Measurements from ENCODE around the gene ZSCAN23. TPM values are rescaled to one million over a fixed set of nuclear protein-coding genes. Genes with fewer than 3 reads are reported as not detected.

Gene ZSCAN23
- 2.0 and 2.1 TPM in 2 replicates for polyA plus RNA-seq (2012; rRNA removed)
- 1.5 and 1.6 TPM in 2 replicates for polyA plus RNA-seq (2012; cell fraction: cytosol; rRNA removed)
- polyA plus RNA-seq (2012; cell fraction: nucleus; rRNA removed): 2.8 and 4.1 TPM in 2 replicates

GRCh38 chr6:28443112-28443773 lies at the start of gene ZSCAN23:
Gene ZSCAN23 (minus strand): TSS chr6:28443491. CDS start chr6:28436266, 7,225 bp downstream.
- 0 out of 2 replicates have a peak, but pooled peaks have one; percentile 9 for TF ChIP-seq TCF12 (IDR thresholded peaks at IDR 0.05)
- peak; percentile 23; the same call in 1 of the 2 replicates for TF ChIP-seq FOSL2 (IDR thresholded peaks at IDR 0.05; ENCODE audit: borderline replicate concordance, low read depth)
- peak; percentile 56; the same call in 1 of the 2 replicates for TF ChIP-seq PBX3 (IDR thresholded peaks at IDR 0.05)
- TF ChIP-seq NRF1 (IDR thresholded peaks at IDR 0.05; ENCODE audit: low read depth, low read length): no peak
- no peak for TF ChIP-seq FOXM1 (IDR thresholded peaks at IDR 0.05; ENCODE audit: low read depth)
- peak; percentile 65 for TF ChIP-seq CHD2 (IDR thresholded peaks at IDR 0.05; ENCODE audit: low read length, partially characterized antibody)
- TF ChIP-seq ELF1 (IDR thresholded peaks at IDR 0.05): peak; percentile 54; the same call in 1 of the 2 replicates
- no peak for TF ChIP-seq NFIC (IDR thresholded peaks at IDR 0.05; ENCODE audit: borderline replicate concordance)
- TF ChIP-seq TAF1 (IDR thresholded peaks at IDR 0.05; ENCODE audit: borderline replicate concordance, low read depth, low read length): peak; percentile 86
- no peak for TF ChIP-seq TEAD4 (IDR thresholded peaks at IDR 0.05; ENCODE audit: borderline replicate concordance, insufficient read depth)
- no peak for TF ChIP-seq FOXJ3 (CRISPR knock-in tag; IDR thresholded peaks at IDR 0.05)
- TF ChIP-seq GATA2 (CRISPR knock-in tag; IDR thresholded peaks at IDR 0.05): peak; percentile 47
- no peak for TF ChIP-seq SMC3 (IDR thresholded peaks at IDR 0.05; ENCODE audit: low read depth, low read length)
- peak; percentile 37; the same call in 1 of the 2 replicates for TF ChIP-seq YY1 (IDR thresholded peaks at IDR 0.05; ENCODE audit: low read depth)
- TF ChIP-seq EP300 (IDR thresholded peaks at IDR 0.05; ENCODE audit: borderline replicate concordance in 1 of 2, low read depth in 1 of 2, low read length in 1 of 2): no peak
- TF ChIP-seq SIN3A (IDR thresholded peaks at IDR 0.05; ENCODE audit: borderline replicate concordance, low read depth, low read length): no peak
- TF ChIP-seq RCOR1 (IDR thresholded peaks at IDR 0.05; ENCODE audit: low read length): peak; percentile 63; the same call in 1 of the 2 replicates
- no peak for TF ChIP-seq CTCF (IDR thresholded peaks at IDR 0.05)
- peak; percentile 56 for TF ChIP-seq MXI1 (IDR thresholded peaks at IDR 0.05; ENCODE audit: low read depth, low read length)
- TF ChIP-seq RFX5 (IDR thresholded peaks at IDR 0.05; ENCODE audit: low read length): peak; percentile 74
- peak; percentile 97 for TF ChIP-seq POLR2AphosphoS5 (IDR thresholded peaks at IDR 0.05; ENCODE audit: low read depth, low read length)
- peak; percentile 94 for TF ChIP-seq GABPA (IDR thresholded peaks at IDR 0.05; ENCODE audit: low read depth)
- TF ChIP-seq ZBTB33 (IDR thresholded peaks at IDR 0.05; ENCODE audit: borderline replicate concordance, low read depth): peak; percentile 20; the same call in 1 of the 2 replicates
- peak; percentile 66 for TF ChIP-seq MAX (IDR thresholded peaks at IDR 0.05; ENCODE audit: low read depth)
- TF ChIP-seq MEF2A (IDR thresholded peaks at IDR 0.05; ENCODE audit: borderline replicate concordance, low read depth): no peak
- CTCF ChIA-PET: no interaction called here

More at GRCh38 chr6:28443112-28443773, at the start of gene ZSCAN23:
- no peaks in the 10 kb centered on the region; the same call in 1 of the 2 replicates for H3K79me2 ChIP-seq (ENCODE audit: insufficient read depth)
- no peaks in the 10 kb centered on the region for H3K9me3 ChIP-seq
- no peaks in the 10 kb centered on the region; a peak in 1 of 4 replicates for H3K4me1 ChIP-seq (ENCODE audit: control insufficient read depth in 1 of 2, insufficient read depth in 2 of 2, low read depth in 1 of 2, low read length in 1 of 2)
- H3K4me2 ChIP-seq: peak within 1 kb of the TSS; percentile 83
- peak within 1 kb of the TSS; percentile 82 to 98 for H3K4me3 ChIP-seq (ENCODE audit: low read depth in 2 of 2, low read length in 1 of 2)
- no peaks in the 10 kb centered on the region for H4K20me1 ChIP-seq (ENCODE audit: insufficient read depth)
- H3K36me3 ChIP-seq (replicated peaks in 1 of 2; ENCODE audit: control insufficient read depth in 1 of 2, insufficient read depth in 2 of 2, low read length in 1 of 2): peaks cover 0 to 2% of the 10 kb centered on the region in 2 experiments
- H2AFZ ChIP-seq (ENCODE audit: low read depth): peak within 1 kb of the TSS; percentile 88
- H3K9me2 ChIP-seq: no peaks in the 10 kb centered on the region
- DNase-seq: peak; percentile 83
- WGBS (ENCODE audit: low lambda C conversion rate): 11% methylated on average over 23 of the region's 32 CpGs
- H3K9ac ChIP-seq: peak within 1 kb of the TSS; percentile 82
- POLR2A ChIA-PET: interaction anchor here (0.5 to 0.9 kb wide), 2 partner anchors 44 to 149 kb away, joined by 3 read pairs; no protein-coding TSS in a partner anchor
- H3F3A ChIP-seq (replicated peaks; ENCODE audit: insufficient read depth): peaks cover 3% of the 10 kb centered on the region
- peak within 1 kb of the TSS; percentile 58 to 94 for H3K27ac ChIP-seq (ENCODE audit: low read depth in 2 of 2, low read length in 1 of 2)
- H3K27me3 ChIP-seq (ENCODE audit: insufficient read depth): no peaks in the 10 kb centered on the region

All from SK-N-SH (cell line).